ENCODE results near the gene IQGAP2.

The IQGAP2 gene

GRCh38 chr5:76495870-76496269, 92.8 kb downstream of the IQGAP2 start:
- Histone ChIP-seq H3K4me3 (ENCODE audit: low read length) (no peak overlapping the region), H3K9ac (ENCODE audit: low read length) (no peak overlapping the region), H3K36me3 (ENCODE audit: control insufficient read depth, insufficient read depth, low read length, severe bottlenecking) (no peaks in the 10 kb centered on the region), H3K27me3 (replicated peaks; ENCODE audit: control insufficient read depth, insufficient read depth, low read length) (peaks cover 14% of the 10 kb centered on the region), H3K9me3 (ENCODE audit: control insufficient read depth, low read length) (no peaks in the 10 kb centered on the region), H3K4me1 (ENCODE audit: control insufficient read depth, insufficient read depth, low read length) (no peaks in the 10 kb centered on the region)
- no peak for DNase-seq (ENCODE audit: low read depth)

DNA sequence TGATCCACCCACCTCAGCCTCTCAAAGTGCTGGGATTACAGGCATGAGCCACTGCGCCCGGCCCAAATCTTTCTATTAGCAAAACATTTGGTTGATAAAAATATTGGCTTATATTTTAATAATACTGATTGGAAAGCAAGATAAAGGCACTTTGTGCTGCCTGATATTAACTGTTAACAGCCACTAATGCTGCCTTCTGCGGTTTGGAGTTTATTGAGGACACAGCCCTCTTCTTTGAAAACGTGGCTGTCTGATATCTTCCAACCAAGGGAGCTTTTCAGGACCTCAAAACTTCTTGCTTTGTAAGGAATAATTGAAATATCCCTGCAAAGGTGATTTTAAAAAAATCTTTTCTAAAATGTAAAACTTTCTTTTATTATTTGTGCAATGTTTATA, 94.0 kb downstream of the IQGAP2 start:
- Histone ChIP-seq H3K4me1 (ENCODE audit: control insufficient read depth, insufficient read depth, low read length) (no peaks in the 10 kb centered on the region), H3K9ac (ENCODE audit: low read length) (no peak overlapping the region), H3K9me3 (ENCODE audit: control insufficient read depth, low read length) (no peaks in the 10 kb centered on the region), H3K4me3 (ENCODE audit: low read length) (no peak overlapping the region), H3K27me3 (replicated peaks; ENCODE audit: control insufficient read depth, insufficient read depth, low read length) (peaks cover 9% of the 10 kb centered on the region), H3K36me3 (ENCODE audit: control insufficient read depth, insufficient read depth, low read length, severe bottlenecking) (no peaks in the 10 kb centered on the region)
- no peak for DNase-seq (ENCODE audit: low read depth)

DNA sequence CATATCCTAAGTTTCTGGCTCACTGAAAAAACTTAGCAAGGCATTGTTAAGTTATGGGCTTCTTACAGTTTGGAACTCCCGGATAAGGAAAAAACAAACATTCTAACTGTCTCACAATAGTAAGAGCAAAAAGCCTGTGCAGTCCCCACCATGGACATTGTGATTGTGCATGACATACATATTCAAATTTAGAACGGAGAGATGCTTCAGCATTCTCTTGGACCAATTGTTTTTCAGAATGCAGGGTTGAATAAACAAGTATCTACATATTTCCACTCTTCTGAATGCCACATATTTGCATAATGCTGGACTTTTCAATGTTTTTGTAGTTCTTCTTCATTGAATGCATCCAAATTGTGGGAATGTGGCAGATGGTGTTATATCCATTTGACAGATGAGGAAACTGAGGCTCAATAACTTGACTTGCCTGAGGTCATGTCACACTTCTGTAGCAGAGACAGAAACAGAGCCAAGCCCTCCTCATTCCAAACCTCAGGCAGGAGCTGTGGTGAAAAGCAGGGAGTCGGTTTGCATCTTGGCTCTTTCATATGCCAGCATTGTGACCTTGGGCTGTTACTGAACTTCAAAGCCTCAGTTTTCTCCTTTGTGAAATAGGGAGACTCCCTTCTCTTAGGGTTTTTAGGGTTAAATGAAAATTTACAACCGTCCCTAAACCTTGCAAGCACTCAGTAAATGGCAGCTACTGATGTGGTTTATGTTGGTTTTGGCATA, 95.1 kb downstream of the IQGAP2 start:
- Histone ChIP-seq H3K36me3 (ENCODE audit: control insufficient read depth, insufficient read depth, low read length, severe bottlenecking) (no peaks in the 10 kb centered on the region), H3K4me3 (ENCODE audit: low read length) (no peak overlapping the region), H3K9ac (ENCODE audit: low read length) (no peak overlapping the region), H3K4me1 (ENCODE audit: control insufficient read depth, insufficient read depth, low read length) (no peaks in the 10 kb centered on the region), H3K9me3 (ENCODE audit: control insufficient read depth, low read length) (no peaks in the 10 kb centered on the region), H3K27me3 (replicated peaks; ENCODE audit: control insufficient read depth, insufficient read depth, low read length) (peaks cover 3% of the 10 kb centered on the region)
- DNase-seq (ENCODE audit: low read depth) = no peak

GRCh38 chr5:76499507-76500161, 96.5 kb downstream of the IQGAP2 start:
- H3K9me3 ChIP-seq (ENCODE audit: control insufficient read depth, low read length) = no peaks in the 10 kb centered on the region
- no peak overlapping the region for H3K4me3 ChIP-seq (ENCODE audit: low read length)
- no peak for DNase-seq (ENCODE audit: low read depth)
- H3K36me3 ChIP-seq (ENCODE audit: control insufficient read depth, insufficient read depth, low read length, severe bottlenecking) = no peaks in the 10 kb centered on the region
- H3K4me1 ChIP-seq (ENCODE audit: control insufficient read depth, insufficient read depth, low read length) = no peaks in the 10 kb centered on the region
- H3K27me3 ChIP-seq (replicated peaks; ENCODE audit: control insufficient read depth, insufficient read depth, low read length) = peaks cover under 1% of the 10 kb centered on the region
- H3K9ac ChIP-seq (ENCODE audit: low read length) = no peak overlapping the region

DNA sequence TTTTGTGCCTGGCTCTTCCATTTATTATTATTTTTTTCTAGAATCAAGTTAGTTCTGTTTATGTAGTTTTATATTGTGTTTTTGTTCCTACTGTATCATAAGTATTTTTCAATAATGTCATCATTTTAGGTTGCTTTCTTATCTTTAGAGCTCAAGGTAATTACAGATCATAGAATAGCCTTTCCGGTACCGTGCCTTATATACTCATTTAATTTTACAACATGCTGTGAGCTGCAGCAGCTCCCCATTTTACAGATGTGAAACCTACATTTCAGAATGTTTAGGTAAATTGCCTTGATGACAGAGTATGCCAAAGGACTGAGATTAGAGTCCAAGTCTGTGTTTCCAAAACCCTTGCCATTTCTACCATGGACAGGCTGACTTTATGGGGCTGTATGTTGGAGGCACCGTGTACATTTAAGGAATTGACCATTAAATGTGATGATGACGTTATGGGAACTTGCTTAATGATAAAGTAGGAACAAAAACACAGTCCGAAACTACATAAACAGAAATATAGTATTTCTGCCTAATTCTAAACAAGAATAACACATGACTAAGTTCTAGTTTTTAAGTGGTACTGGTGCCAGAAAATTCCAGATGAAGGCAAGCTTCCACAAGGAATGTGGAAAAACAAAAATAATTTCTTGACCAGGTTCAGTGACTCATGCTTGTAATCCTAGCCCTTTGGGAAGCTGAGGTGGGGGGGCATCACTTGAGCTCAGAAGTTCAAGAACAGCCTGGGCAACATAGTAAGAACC, 97.7 kb downstream of the IQGAP2 start:
- no peak for DNase-seq (ENCODE audit: low read depth)
- H3K9me3 ChIP-seq (ENCODE audit: control insufficient read depth, low read length) = no peaks in the 10 kb centered on the region
- H3K4me3 ChIP-seq (ENCODE audit: low read length) = no peak overlapping the region
- peaks cover 4% of the 10 kb centered on the region for H3K27me3 ChIP-seq (replicated peaks; ENCODE audit: control insufficient read depth, insufficient read depth, low read length)
- H3K36me3 ChIP-seq (ENCODE audit: control insufficient read depth, insufficient read depth, low read length, severe bottlenecking) = no peaks in the 10 kb centered on the region
- H3K9ac ChIP-seq (ENCODE audit: low read length) = no peak overlapping the region
- H3K4me1 ChIP-seq (ENCODE audit: control insufficient read depth, insufficient read depth, low read length) = no peaks in the 10 kb centered on the region

- no peak overlapping the region for H3K9ac ChIP-seq (ENCODE audit: low read length)
These were observed 100.8 kb downstream of the IQGAP2 start for GRCh38 chr5:76503929-76504328.

GRCh38 chr5:76504901-76505564, 101.9 kb downstream of the IQGAP2 start:
- DNase-seq (ENCODE audit: low read depth) = no peak

More at GRCh38 chr5:76503929-76504328, 100.8 kb downstream of the IQGAP2 start:
- no peak overlapping the region for H3K4me3 ChIP-seq (ENCODE audit: low read length)
- H3K4me1 ChIP-seq (ENCODE audit: control insufficient read depth, insufficient read depth, low read length) = no peaks in the 10 kb centered on the region
- no peak for DNase-seq (ENCODE audit: low read depth)
- no peaks in the 10 kb centered on the region for H3K9me3 ChIP-seq (ENCODE audit: control insufficient read depth, low read length)
- H3K36me3 ChIP-seq (ENCODE audit: control insufficient read depth, insufficient read depth, low read length, severe bottlenecking) = no peaks in the 10 kb centered on the region
- H3K27me3 ChIP-seq (replicated peaks; ENCODE audit: control insufficient read depth, insufficient read depth, low read length) = peaks cover 4% of the 10 kb centered on the region

DNA sequence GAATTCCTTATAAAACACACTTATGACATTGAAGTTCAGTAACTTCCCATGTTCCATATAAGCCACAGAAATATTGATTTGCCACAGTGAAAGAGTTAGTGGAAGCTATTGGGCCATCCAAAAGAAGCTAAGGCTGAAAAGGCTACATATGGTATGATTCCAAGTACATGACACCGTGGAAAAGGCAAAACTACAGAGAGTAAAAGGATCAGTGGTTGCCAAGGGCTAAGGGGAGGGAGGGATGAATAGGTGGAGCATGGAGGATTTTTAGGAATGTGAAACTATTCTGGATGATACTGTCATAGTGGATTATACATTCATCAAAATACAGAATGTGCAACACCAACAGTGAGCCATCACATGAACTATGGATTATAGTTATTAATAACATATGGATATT, 110.4 kb downstream of the IQGAP2 start:
- H3K9ac ChIP-seq (ENCODE audit: low read length) = no peak overlapping the region
- H3K27me3 ChIP-seq (replicated peaks; ENCODE audit: control insufficient read depth, insufficient read depth, low read length) = peaks cover 7% of the 10 kb centered on the region
- no peak for DNase-seq (ENCODE audit: low read depth)
- no peaks in the 10 kb centered on the region for H3K9me3 ChIP-seq (ENCODE audit: control insufficient read depth, low read length)
- H3K36me3 ChIP-seq (ENCODE audit: control insufficient read depth, insufficient read depth, low read length, severe bottlenecking) = no peaks in the 10 kb centered on the region
- no peaks in the 10 kb centered on the region for H3K4me1 ChIP-seq (ENCODE audit: control insufficient read depth, insufficient read depth, low read length)
- no peak overlapping the region for H3K4me3 ChIP-seq (ENCODE audit: low read length)

More at GRCh38 chr5:76504901-76505564, 101.9 kb downstream of the IQGAP2 start:
- no peaks in the 10 kb centered on the region for H3K4me1 ChIP-seq (ENCODE audit: control insufficient read depth, insufficient read depth, low read length)
- peaks cover 4% of the 10 kb centered on the region for H3K27me3 ChIP-seq (replicated peaks; ENCODE audit: control insufficient read depth, insufficient read depth, low read length)
- no peak overlapping the region for H3K9ac ChIP-seq (ENCODE audit: low read length)
- no peaks in the 10 kb centered on the region for H3K36me3 ChIP-seq (ENCODE audit: control insufficient read depth, insufficient read depth, low read length, severe bottlenecking)
- no peak overlapping the region for H3K4me3 ChIP-seq (ENCODE audit: low read length)
- no peaks in the 10 kb centered on the region for H3K9me3 ChIP-seq (ENCODE audit: control insufficient read depth, low read length)

- no peak overlapping the region for H3K4me3 ChIP-seq (ENCODE audit: low read length)
- H3K9ac ChIP-seq (ENCODE audit: low read length) = no peak overlapping the region
- no peak for DNase-seq (ENCODE audit: low read depth)
- peaks cover 7% of the 10 kb centered on the region for H3K27me3 ChIP-seq (replicated peaks; ENCODE audit: control insufficient read depth, insufficient read depth, low read length)
- H3K36me3 ChIP-seq (ENCODE audit: control insufficient read depth, insufficient read depth, low read length, severe bottlenecking) = no peaks in the 10 kb centered on the region
- H3K4me1 ChIP-seq (ENCODE audit: control insufficient read depth, insufficient read depth, low read length) = no peaks in the 10 kb centered on the region
- H3K9me3 ChIP-seq (ENCODE audit: control insufficient read depth, low read length) = no peaks in the 10 kb centered on the region
These were observed 111.2 kb downstream of the IQGAP2 start for GRCh38 chr5:76514292-76514691.

DNA sequence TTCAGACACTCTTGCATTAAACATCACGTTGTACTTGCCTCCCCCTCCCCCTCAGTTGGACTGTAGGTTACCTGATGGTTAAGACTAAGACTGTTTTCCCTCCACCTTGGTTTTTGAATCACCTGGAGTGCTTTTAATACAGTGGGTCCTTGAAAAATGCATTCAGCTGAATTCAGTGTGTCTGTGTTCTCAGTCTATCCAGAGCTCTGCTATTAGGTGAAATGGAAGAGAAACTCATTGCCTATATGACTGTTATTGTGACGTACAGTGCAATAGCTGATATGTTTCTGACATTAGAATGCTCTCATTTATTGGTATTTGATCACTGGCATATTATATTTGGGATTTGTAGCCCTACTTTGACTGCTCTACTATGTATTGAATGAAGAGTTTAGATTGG, 111.6 kb downstream of the IQGAP2 start:
- no peak overlapping the region for H3K4me3 ChIP-seq (ENCODE audit: low read length)
- peaks cover 7% of the 10 kb centered on the region for H3K27me3 ChIP-seq (replicated peaks; ENCODE audit: control insufficient read depth, insufficient read depth, low read length)
- no peaks in the 10 kb centered on the region for H3K4me1 ChIP-seq (ENCODE audit: control insufficient read depth, insufficient read depth, low read length)
- no peak overlapping the region for H3K9ac ChIP-seq (ENCODE audit: low read length)
- H3K9me3 ChIP-seq (ENCODE audit: control insufficient read depth, low read length) = no peaks in the 10 kb centered on the region
- DNase-seq (ENCODE audit: low read depth) = no peak
- no peaks in the 10 kb centered on the region for H3K36me3 ChIP-seq (ENCODE audit: control insufficient read depth, insufficient read depth, low read length, severe bottlenecking)

DNA sequence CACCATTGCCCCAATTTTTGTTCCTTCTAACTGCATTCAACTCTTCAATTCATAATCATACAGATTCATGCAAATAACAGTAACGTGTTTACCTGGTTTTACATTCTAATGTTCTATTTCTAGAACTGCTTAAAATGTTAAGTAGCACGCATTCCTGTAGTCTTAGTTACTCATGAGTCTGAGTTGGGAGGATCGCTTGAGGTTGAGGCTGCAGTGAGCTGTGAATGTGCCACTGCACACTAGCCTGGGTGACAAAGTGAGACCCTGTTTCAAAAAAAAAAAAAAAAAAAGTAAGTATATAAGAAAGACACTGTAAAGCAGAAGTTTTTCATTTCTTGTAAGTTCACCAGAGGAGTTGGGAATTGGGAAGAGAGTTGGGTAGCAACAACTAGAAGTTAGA, 114.2 kb downstream of the IQGAP2 start:
- no peak for DNase-seq (ENCODE audit: low read depth)
- Histone ChIP-seq H3K9me3 (ENCODE audit: control insufficient read depth, low read length) (no peaks in the 10 kb centered on the region), H3K36me3 (ENCODE audit: control insufficient read depth, insufficient read depth, low read length, severe bottlenecking) (no peaks in the 10 kb centered on the region), H3K4me1 (ENCODE audit: control insufficient read depth, insufficient read depth, low read length) (no peaks in the 10 kb centered on the region), H3K9ac (ENCODE audit: low read length) (no peak overlapping the region), H3K4me3 (ENCODE audit: low read length) (no peak overlapping the region), H3K27me3 (replicated peaks; ENCODE audit: control insufficient read depth, insufficient read depth, low read length) (peaks cover 7% of the 10 kb centered on the region)
